BE2C (cell line): Measurements from ENCODE around the gene RHEX.

ENCODE experiments used
- DNase-seq: peaks from one replicate; pipeline ENCODE4 v3.0.0-alpha.2; 2020
- H3K27me3 ChIP-seq: fragments of 250-450 bp; sonication (Bioruptor Pico); 2 replicates; pipeline ENCODE4 v1.5.1; 2020; ENCODE audit warnings: mild to moderate bottlenecking
- H3K36me3 ChIP-seq: fragments of 250-450 bp; sonication (Bioruptor Pico); 2 replicates; pipeline ENCODE4 v1.5.1; 2020; ENCODE audit warnings: mild to moderate bottlenecking
- H3K4me1 ChIP-seq: fragments of 250-450 bp; sonication (Bioruptor Pico); 2 replicates; pipeline ENCODE4 v1.5.1; 2020
- H3K4me3 ChIP-seq: 2 replicates; pipeline ENCODE4 v1.5.1; 2011; ENCODE audit warnings: low read depth, low read length
- H3K9me3 ChIP-seq: fragments of 250-450 bp; sonication (Bioruptor Pico); 2 replicates; pipeline ENCODE4 v1.5.1; 2020
- TF ChIP-seq, protein P1 (sequence below): IDR thresholded peaks from 2 replicates; pipeline ENCODE4 v1.5.1; 2012; ENCODE audit warnings: mild to moderate bottlenecking, low read depth, low read length

The RHEX gene

DNA sequence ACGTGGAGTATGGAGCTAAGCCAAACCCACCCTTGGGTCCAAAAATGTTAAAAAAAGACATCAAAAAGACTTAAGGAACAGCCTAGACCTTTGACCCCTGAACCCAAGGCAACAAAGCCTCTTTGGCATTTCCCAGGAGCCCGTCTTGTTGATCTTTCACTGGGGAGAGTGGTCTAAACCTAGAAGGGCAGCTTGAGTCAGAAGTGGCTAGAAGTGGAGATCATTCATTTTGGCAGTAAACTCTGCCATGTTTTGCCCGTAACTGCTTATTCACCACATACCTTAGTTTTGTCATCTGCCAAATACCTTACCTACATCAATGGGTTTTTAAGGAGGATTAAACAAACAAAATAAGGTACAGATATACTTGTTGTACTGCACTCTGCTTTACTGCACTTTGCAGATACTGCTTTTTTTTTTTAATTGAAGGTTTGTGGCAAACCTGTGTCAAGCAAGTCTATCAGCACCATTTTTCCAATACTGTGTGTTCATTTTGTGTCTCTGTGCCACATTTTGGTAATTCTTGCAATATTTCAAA lies 27.6 kb upstream of the RHEX start:
- Histone ChIP-seq H3K27me3 (peaks cover 34% of the 10 kb centered on the region), H3K4me1 (no peaks in the 10 kb centered on the region), H3K36me3 (no peaks in the 10 kb centered on the region), H3K9me3 (no peaks in the 10 kb centered on the region), H3K4me3 (no peak overlapping the region)
- TF ChIP-seq, protein P1, sequence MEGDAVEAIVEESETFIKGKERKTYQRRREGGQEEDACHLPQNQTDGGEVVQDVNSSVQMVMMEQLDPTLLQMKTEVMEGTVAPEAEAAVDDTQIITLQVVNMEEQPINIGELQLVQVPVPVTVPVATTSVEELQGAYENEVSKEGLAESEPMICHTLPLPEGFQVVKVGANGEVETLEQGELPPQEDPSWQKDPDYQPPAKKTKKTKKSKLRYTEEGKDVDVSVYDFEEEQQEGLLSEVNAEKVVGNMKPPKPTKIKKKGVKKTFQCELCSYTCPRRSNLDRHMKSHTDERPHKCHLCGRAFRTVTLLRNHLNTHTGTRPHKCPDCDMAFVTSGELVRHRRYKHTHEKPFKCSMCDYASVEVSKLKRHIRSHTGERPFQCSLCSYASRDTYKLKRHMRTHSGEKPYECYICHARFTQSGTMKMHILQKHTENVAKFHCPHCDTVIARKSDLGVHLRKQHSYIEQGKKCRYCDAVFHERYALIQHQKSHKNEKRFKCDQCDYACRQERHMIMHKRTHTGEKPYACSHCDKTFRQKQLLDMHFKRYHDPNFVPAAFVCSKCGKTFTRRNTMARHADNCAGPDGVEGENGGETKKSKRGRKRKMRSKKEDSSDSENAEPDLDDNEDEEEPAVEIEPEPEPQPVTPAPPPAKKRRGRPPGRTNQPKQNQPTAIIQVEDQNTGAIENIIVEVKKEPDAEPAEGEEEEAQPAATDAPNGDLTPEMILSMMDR: no peak
- no peak for DNase-seq

DNA sequence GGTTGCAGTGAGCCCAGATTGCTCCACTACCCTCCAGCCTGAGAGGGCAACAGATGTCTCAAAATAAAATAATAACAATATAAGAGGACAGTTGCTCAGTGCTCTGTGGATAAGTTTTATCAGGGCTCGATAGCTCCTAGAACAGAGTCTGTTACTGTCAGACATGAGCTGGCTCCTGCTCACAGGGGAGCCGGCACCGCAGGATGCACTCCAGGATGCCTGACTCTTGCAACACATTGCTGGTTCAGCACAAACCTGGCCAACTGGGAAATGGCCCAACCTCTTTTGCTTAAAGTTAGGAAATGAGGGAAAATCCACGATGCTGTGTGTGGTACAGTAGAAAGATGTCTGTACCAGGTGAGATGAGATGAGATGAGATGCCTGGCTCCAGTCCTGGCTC lies 23.5 kb upstream of the RHEX start:
- peaks cover 29% of the 10 kb centered on the region for H3K27me3 ChIP-seq
- H3K4me1 ChIP-seq: no peaks in the 10 kb centered on the region
- no peaks in the 10 kb centered on the region for H3K9me3 ChIP-seq
- TF ChIP-seq, protein P1: no peak
- DNase-seq: no peak
- no peak overlapping the region for H3K4me3 ChIP-seq
- no peaks in the 10 kb centered on the region for H3K36me3 ChIP-seq

DNA sequence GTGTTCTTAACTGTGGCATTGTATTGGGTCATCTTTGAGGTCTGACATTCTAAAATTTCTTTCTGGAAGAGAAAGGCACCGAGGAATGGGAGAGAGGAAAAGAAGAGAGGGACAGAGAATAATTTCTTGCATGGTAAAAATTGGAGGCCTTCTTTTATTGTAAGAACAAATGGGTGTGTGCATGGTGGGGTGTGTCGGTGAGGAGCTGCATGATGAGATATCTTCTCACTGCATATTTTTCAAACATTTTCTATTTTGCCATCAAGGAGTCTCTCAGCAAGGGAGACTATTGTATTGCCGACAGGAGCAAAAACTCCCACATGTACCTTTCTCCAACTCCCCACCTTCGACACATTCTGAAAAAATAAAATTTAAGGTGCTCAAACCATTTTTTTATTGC lies 22.8 kb upstream of the RHEX start:
- no peaks in the 10 kb centered on the region for H3K4me1 ChIP-seq
- H3K36me3 ChIP-seq: no peaks in the 10 kb centered on the region
- peaks cover 35% of the 10 kb centered on the region for H3K27me3 ChIP-seq
- no peak for DNase-seq
- H3K4me3 ChIP-seq: no peak overlapping the region
- H3K9me3 ChIP-seq: no peaks in the 10 kb centered on the region
- TF ChIP-seq, protein P1: no peak

DNA sequence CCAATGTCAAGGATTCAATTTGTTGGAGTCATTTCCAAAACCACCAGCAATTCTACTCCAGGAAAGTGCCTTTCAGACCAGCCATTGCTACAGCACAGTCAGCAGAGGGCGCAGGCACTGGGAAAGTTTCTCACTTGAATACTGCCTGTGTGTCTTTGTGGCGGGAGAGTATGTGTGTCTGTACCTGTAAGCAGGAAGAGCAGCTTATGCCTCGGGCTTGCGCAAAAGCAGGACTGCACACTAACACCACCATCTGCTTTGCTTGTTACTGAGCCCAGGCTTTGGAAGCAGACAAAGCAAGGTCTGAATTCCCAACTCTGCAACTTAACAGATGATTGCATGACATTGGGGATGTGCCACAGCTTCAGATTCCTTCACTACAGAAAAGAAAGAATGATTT lies 22.3 kb upstream of the RHEX start:
- H3K36me3 ChIP-seq: no peaks in the 10 kb centered on the region
- H3K4me3 ChIP-seq: no peak overlapping the region
- peaks cover 39% of the 10 kb centered on the region for H3K27me3 ChIP-seq
- H3K4me1 ChIP-seq: no peaks in the 10 kb centered on the region
- TF ChIP-seq, protein P1: peak; percentile 95
- no peaks in the 10 kb centered on the region for H3K9me3 ChIP-seq
- DNase-seq: peak; percentile 67

DNA sequence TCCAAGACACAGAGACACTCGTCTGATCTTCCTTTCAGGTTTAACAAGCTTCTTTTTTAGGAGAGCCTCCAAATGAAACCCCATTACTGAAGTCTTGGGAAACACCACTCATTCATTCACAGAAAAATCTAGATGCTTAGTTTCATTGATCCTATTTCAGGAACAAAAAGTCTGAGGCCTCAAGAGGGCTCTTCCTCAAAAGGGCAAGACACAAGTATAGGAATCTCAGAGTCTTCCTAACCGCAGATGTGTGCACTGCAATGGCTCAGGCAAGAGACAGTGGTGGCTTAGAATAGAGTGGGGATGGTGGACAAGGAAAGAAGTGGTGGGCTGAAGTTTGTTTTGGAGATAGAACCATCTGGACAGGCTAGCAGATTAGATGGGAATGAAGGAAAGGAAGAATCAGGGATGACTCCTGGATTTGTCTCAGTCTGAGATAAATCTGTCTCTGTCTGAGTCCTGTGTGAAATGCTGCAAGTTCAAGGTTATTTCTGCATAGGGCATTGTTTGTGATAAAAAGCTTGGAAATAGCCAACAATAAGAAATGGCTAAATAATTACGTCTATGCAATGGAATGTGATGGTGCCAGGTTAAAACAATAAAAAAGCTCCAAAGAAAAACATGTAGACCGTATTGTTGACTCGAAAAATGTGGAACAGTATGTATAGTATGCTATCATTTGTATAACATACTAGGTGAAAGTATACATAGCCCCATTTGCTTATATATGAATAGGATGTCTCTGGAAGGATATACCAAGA lies 20.4 kb upstream of the RHEX start:
- no peak for DNase-seq
- Histone ChIP-seq H3K9me3 (no peaks in the 10 kb centered on the region), H3K36me3 (no peaks in the 10 kb centered on the region), H3K4me3 (no peak overlapping the region), H3K27me3 (peaks cover 49% of the 10 kb centered on the region), H3K4me1 (no peaks in the 10 kb centered on the region)
- TF ChIP-seq, protein P1: no peak

DNA sequence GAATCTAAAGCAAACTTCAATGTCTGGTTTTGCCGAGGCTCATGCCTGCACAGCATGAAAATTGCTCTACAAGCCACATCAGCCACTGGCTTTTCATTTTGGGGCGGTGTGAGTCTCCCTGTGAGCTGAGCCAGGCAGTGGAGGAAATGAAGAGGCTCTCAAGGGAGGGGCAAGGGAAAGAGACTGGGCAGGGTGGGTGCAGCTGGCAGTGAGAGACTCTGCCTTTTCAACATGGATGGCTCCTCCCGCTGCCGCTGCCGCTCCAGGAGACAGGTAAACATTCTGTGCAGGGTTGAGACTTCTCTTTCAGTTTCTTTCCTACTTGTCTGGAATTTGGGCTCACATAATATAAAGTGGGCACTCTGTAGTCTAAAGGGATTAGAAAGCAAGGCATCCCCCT lies 17.9 kb upstream of the RHEX start:
- Histone ChIP-seq H3K9me3 (no peaks in the 10 kb centered on the region), H3K4me3 (no peak overlapping the region), H3K27me3 (peaks cover 42% of the 10 kb centered on the region), H3K36me3 (no peaks in the 10 kb centered on the region), H3K4me1 (no peaks in the 10 kb centered on the region)
- TF ChIP-seq, protein P1: no peak
- no peak for DNase-seq
